Cardiac fibroblast (primary cell): ENCODE measurements around the gene CYP1A2.
"Not testable (repeated sequence)": the region's sequence is repeated elsewhere in the genome, so short reads cannot be mapped to it uniquely, and the experiment has no call there.

Experiments
- DNase-seq, 2 donors: peaks; one replicate each; pipeline versions ENCODE4 v3.0.0 to v3.0.0-alpha.2; 2010; ENCODE audit warnings: low read depth in 2 of 2
- H3K4me3 ChIP-seq, 2 donors: replicated peaks in 1 of 2; 1 replicate in 1 of 2; 2 replicates in 1 of 2; pipeline ENCODE4 v1.5.1; 2011; ENCODE audit warnings: low read depth in 2 of 2, low read length in 2 of 2, mild to moderate bottlenecking in 2 of 2, moderate library complexity in 1 of 2
- TF ChIP-seq, protein P1 (sequence below): IDR thresholded peaks from one replicate; pipeline ENCODE4 v1.5.1; 2011; ENCODE audit warnings: low read depth, mild to moderate bottlenecking, low read length, inconsistent platforms

Gene CYP1A2

DNA sequence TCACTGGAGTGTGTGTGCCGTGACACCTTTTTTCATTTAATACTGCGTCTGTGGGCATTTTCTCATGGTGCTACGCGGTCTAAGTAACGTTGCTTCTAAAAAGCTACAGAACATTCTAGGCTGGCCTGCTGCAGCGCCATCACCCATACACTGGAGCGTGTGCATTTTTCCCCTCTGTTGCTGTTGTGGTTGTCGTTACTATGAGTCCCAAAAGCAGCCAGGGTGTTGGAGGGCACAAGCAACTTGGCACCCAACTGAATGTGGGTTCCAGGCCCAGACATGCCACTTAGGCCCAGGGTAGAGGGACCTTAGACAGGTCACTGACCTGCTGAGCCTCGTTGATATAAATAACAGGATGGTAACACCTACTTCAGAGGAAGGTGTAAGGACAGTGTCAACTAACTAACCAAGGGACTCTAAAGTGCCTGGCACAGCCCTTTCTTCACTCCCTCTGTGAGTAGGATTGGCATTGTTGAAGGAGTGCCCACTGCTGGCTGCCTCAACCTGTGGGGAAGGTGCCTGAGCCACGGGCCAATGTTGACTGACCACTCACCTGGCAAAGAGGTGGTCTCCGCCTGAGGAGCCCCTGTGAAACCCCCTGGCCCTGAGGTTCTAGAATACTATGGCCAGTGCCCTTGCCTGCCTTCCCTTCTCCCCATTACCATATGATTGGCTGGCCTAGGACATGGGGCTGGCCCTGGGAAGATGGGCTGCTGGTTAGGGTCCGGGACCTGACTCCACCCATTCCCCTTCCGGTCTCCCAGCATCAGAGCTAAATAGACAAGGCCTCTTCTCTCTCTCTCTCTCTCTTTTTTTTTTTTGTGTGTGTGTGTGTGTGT is 36.8 kb downstream of the CYP1A2 start:
- TF ChIP-seq, protein P1, sequence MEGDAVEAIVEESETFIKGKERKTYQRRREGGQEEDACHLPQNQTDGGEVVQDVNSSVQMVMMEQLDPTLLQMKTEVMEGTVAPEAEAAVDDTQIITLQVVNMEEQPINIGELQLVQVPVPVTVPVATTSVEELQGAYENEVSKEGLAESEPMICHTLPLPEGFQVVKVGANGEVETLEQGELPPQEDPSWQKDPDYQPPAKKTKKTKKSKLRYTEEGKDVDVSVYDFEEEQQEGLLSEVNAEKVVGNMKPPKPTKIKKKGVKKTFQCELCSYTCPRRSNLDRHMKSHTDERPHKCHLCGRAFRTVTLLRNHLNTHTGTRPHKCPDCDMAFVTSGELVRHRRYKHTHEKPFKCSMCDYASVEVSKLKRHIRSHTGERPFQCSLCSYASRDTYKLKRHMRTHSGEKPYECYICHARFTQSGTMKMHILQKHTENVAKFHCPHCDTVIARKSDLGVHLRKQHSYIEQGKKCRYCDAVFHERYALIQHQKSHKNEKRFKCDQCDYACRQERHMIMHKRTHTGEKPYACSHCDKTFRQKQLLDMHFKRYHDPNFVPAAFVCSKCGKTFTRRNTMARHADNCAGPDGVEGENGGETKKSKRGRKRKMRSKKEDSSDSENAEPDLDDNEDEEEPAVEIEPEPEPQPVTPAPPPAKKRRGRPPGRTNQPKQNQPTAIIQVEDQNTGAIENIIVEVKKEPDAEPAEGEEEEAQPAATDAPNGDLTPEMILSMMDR, result no peak
- no peak for DNase-seq
- no peak overlapping the region for H3K4me3 ChIP-seq

- H3K4me3 ChIP-seq, DNase-seq: not testable (repeated sequence)
Measured at GRCh38 chr15:74786081-74786480, 37.4 kb downstream of the CYP1A2 start.

GRCh38 chr15:74786551-74787165 is 38.0 kb downstream of the CYP1A2 start:
- no peak for DNase-seq
- H3K4me3 ChIP-seq, result no peak overlapping the region
- TF ChIP-seq, protein P1, result no peak

DNA sequence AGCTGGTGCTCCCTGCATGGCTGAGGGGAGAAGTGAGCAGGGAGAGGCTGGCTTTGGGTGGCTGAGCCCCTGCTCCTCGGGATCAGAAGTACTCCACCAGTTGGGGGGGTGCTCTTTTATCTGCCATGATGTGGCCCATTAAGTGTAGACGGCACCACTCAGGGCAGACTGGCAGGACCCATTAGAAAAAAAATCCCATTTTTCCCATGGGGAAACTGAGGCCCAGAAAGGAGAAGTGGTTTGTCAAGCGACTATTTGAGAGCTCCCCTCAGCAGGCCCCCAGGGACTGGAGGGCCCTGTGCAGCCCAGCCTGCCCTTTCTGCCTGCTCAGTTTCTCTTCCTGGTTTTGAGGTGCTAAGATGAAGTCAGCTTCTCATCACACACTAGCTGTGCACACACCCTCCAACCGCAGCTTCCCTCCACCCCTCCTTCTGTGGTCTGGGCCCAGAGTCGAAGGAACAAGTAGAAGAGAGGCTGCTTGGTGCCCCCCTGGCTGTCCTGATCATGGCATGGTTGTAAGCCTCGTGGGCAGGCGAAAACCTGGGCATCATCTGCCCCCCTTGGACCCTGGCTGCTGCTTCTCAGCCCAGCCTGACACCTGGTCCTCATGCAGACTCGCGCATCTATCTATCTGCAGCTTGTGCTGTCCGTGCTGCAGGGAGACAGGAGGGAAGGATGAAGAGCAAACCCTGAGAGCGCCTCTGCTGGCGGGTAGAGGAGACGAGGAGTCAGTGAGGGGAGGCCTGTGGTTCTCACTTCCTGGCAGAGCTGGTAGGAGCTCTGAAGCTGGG is 38.8 kb downstream of the CYP1A2 start:
- H3K4me3 ChIP-seq, result no peak overlapping the region
- TF ChIP-seq, protein P1, result peak; percentile 74
- DNase-seq, result peak; percentile 70 to 72

DNA sequence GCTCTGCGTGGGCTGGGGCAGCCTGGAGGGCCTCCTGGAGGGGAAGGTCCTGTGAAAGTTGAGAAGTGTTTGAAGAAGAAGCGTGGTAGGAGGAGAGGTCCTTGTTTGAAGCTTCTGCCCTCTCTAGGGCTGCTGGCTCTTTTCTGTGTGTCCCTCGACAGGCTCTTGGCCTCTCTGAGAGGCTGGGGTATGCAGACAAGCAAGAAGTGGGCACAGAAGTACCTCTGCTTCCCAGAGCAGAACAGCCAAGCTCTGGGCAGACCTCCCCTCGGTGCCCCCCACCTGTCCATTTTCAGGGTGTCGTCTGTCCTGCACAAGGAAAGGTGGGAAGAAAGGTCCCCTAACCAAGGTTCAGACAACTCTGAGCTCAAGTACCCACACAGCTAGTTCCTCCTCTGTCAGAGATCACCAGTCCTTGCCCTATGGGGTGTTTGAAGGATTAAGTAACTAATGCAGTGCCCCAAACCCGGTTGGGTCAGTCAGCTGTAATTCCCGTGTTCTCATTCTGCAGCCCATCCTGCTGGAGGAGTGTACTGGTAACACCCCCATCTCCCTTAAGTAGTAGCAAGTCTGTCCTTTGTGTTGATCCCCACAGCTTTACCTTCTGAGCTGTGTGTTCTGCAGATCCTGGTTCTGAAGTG is 39.5 kb downstream of the CYP1A2 start:
- DNase-seq, result no peak
- TF ChIP-seq, protein P1, result no peak
- H3K4me3 ChIP-seq, result no peak overlapping the region

- TF ChIP-seq, protein P1, result no peak
- no peak for DNase-seq
- H3K4me3 ChIP-seq, result no peak overlapping the region
Measured at GRCh38 chr15:74788683-74789151, 40.1 kb downstream of the CYP1A2 start.
